NT2/D1 (cell line): ENCODE results near the gene ZNF567.

Source experiments
- SUZ12 ChIP-seq: IDR thresholded peaks from 2 replicates; pipeline ENCODE4 v1.6.1; 2011; ENCODE audit not compliant: insufficient read length, insufficient read depth; ENCODE audit errors: extremely low read depth
- YY1 ChIP-seq: IDR thresholded peaks from 2 replicates; pipeline ENCODE4 v1.6.1; 2011; ENCODE audit not compliant: insufficient read length, insufficient read depth

DNA sequence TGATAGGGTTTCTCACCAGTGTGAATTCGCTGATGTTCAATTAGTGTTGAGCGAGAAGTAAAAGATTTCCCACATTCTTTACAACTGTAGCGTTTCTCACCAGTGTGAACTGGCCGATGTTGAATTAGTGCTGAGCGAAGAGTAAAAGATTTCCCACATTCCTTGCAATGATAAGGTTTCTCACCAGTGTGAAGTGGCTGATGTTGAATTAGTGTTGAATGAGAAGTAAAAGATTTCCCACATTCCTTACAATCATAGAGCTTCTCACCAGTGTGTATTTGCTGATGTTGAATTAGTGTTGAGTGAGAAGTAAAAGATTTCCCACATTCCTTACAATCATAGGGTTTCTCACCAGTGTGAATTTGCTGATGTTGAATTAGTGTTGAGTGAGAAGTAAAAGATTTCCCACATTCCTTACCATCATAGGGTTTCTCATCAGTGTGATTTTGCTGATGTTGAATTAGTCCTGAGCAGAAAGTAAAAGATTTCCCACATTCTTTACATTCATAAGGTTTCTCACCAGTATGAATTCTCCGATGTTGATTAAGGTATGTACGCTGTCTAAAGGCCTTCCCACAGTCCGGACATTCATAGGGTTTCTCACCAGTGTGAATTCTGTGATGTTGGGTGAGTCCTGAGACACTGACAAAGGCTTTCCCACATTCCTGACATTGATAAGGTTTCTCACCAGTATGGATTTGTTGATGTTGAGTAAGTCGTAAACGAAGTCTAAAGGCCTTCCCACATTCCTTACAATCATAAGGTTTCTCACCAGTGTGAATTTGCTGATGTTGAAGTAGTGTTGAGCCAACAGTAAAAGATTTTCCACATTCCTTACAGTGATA is 61.2 kb downstream of the ZNF567 start:
- TF ChIP-seq YY1 (no peak), SUZ12 (no peak)
